A549 (cell line): ENCODE data around the gene ARF4. TPM values are rescaled to one million over a fixed set of nuclear protein-coding genes. Genes with fewer than 3 reads are reported as not detected.

Source experiments
- ATAC-seq, 2 experiments: fragments of 200-7000 bp in 1 of 2; fragments of >200 bp in 1 of 2; cut with Nextera tagmentation in 1 of 2; cut with Tn5 transposase in 1 of 2; 3 replicates each; pipeline versions ENCODE4 v1.8.0 to v1.9.1; 2018 to 2020; ENCODE audit warnings: mild to moderate bottlenecking in 1 of 2, moderate library complexity in 1 of 2
- CTCF ChIA-PET: fragments of 300-600 bp; sonication (Branson Sonifier 250); formaldehyde crosslinking; extraction: SDS; loops from one replicate; lab custom pipeline; 2021; ENCODE audit warnings: antibody characterized with exemption, inconsistent platforms; lab: Yijun Ruan, JAX
- POLR2A ChIA-PET: fragments of 350-600 bp; formaldehyde crosslinking; extraction: SDS; loops from one replicate; lab custom pipeline; 2021; ENCODE audit warnings: antibody characterized with exemption, inconsistent platforms; lab: Yijun Ruan, JAX
- DNase-seq, 2 experiments: peaks; one replicate each; pipeline versions ENCODE4 v3.0.0 to v3.0.0-alpha.2; 2011 to 2016; ENCODE audit warnings: low read depth in 1 of 2, low spot score in 1 of 2
- FAIRE-seq: peaks from 2 replicates; lab custom pipeline; 2011; peaks lifted over from hg19 to GRCh38; lab: Jason Lieb, UNC
- H3K27ac ChIP-seq, 2 experiments: fragments of >200 bp; sonication (Bioruptor Twin); formaldehyde crosslinking; 3 replicates each; pipeline ENCODE4 v1.5.1; 2016 to 2017
- H3K4me1 ChIP-seq: fragments of >200 bp; sonication (Bioruptor Twin); formaldehyde crosslinking; 3 replicates; pipeline ENCODE4 v1.6.1; 2016
- H3K4me2 ChIP-seq: fragments of >200 bp; sonication (Bioruptor Twin); formaldehyde crosslinking; 3 replicates; pipeline ENCODE4 v1.6.1; 2016
- H3K4me3 ChIP-seq: fragments of >200 bp; sonication (Bioruptor Twin); formaldehyde crosslinking; 3 replicates; pipeline ENCODE4 v1.5.1; 2016
- H3K9me3 ChIP-seq: fragments of >200 bp; sonication (Bioruptor Twin); formaldehyde crosslinking; 3 replicates; pipeline ENCODE4 v1.6.1; 2016
- CBX8 ChIP-seq: fragments of 200-600 bp; sonication (generic); IDR thresholded peaks from 2 replicates; pipeline ENCODE4 v1.6.1; 2016
- CHD4 ChIP-seq: fragments of 200-600 bp; sonication (generic); IDR thresholded peaks from 2 replicates; pipeline ENCODE4 v1.6.1; 2016; ENCODE audit warnings: antibody characterized with exemption, mild to moderate bottlenecking, borderline replicate concordance
- EP300 ChIP-seq, 2 experiments: fragments of >200 bp; sonication (Bioruptor Twin); formaldehyde crosslinking; IDR thresholded peaks; 2 replicates in 1 of 2; 3 replicates in 1 of 2; pipeline ENCODE4 v1.6.1; 2016 to 2017
- ESRRA ChIP-seq: fragments of 150-350 bp; IDR thresholded peaks from 2 replicates; pipeline ENCODE4 v1.6.1; 2014; ENCODE audit warnings: mild to moderate bottlenecking, low read length, borderline replicate concordance
- FOSL2 ChIP-seq, 2 experiments: fragments of 450-650 bp in 1 of 2; fragments of >200 bp in 1 of 2; sonication (Bioruptor Twin) in 1 of 2; formaldehyde crosslinking; IDR thresholded peaks; 2 replicates each; pipeline versions ENCODE4 v1.5.0 to v1.6.1; 2016 to 2020; ENCODE audit warnings: mild to moderate bottlenecking in 1 of 2, moderate library complexity in 1 of 2
- FOXS1 ChIP-seq: fragments of 250-450 bp; sonication (Bioruptor Pico); IDR thresholded peaks from 2 replicates; pipeline ENCODE4 v1.5.0; 2020; ENCODE audit warnings: mild to moderate bottlenecking, moderate library complexity
- HDAC2 ChIP-seq: fragments of 200-600 bp; sonication (generic); IDR thresholded peaks from 2 replicates; pipeline ENCODE4 v1.6.1; 2016
- HOXB13 ChIP-seq: fragments of 250-450 bp; sonication (Bioruptor Pico); IDR thresholded peaks from 2 replicates; pipeline ENCODE4 v1.5.0; 2020; ENCODE audit warnings: low read depth, mild to moderate bottlenecking, moderate library complexity
- HOXB5 ChIP-seq: fragments of 250-450 bp; sonication (Bioruptor Pico); IDR thresholded peaks from 2 replicates; pipeline ENCODE4 v1.5.0; 2020; ENCODE audit warnings: mild to moderate bottlenecking, moderate library complexity
- JUN ChIP-seq, 2 experiments: fragments of >200 bp; sonication (Bioruptor Twin); formaldehyde crosslinking; IDR thresholded peaks; 2 replicates in 1 of 2; 3 replicates in 1 of 2; pipeline ENCODE4 v1.6.1; 2016 to 2017
- NPAS2 ChIP-seq: fragments of 250-450 bp; sonication (Bioruptor Pico); IDR thresholded peaks from 2 replicates; pipeline ENCODE4 v1.8.0; 2022; ENCODE audit warnings: mild to moderate bottlenecking, moderate library complexity, borderline replicate concordance
- PHF8 ChIP-seq: fragments of 200-600 bp; sonication (generic); IDR thresholded peaks from 2 replicates; pipeline ENCODE4 v1.6.1; 2016; ENCODE audit warnings: low read depth, mild to moderate bottlenecking, antibody characterized with exemption, moderate library complexity, borderline replicate concordance
- POLR2A ChIP-seq: IDR thresholded peaks from 2 replicates; pipeline ENCODE4 v1.6.1; 2012; ENCODE audit warnings: mild to moderate bottlenecking, low read length
- POLR2AphosphoS2 ChIP-seq: conservative IDR thresholded peaks from 2 replicates; pipeline ENCODE4 v1.6.1; 2012; ENCODE audit warnings: low read length, improper control_type of control experiment, inconsistent platforms
- RAD21 ChIP-seq, 2 experiments: fragments of >200 bp in 1 of 2; sonication (Bioruptor Twin) in 1 of 2; formaldehyde crosslinking in 1 of 2; IDR thresholded peaks in 1 of 2; conservative IDR thresholded peaks in 1 of 2; 2 replicates in 1 of 2; 3 replicates in 1 of 2; pipeline ENCODE4 v1.6.1; 2012 to 2018; ENCODE audit warnings: inconsistent platforms in 1 of 2
- RFX5 ChIP-seq: fragments of 450-650 bp; IDR thresholded peaks from 2 replicates; pipeline ENCODE4 v1.7.1; 2014; ENCODE audit warnings: antibody characterized with exemption, mild to moderate bottlenecking, moderate library complexity
- TFCP2L1 ChIP-seq: fragments of 250-450 bp; sonication (Bioruptor Pico); IDR thresholded peaks from 2 replicates; pipeline ENCODE4 v1.5.0; 2021; ENCODE audit warnings: mild to moderate bottlenecking
- TP53 ChIP-seq: fragments of 250-450 bp; sonication (Bioruptor Pico); IDR thresholded peaks from 2 replicates; pipeline ENCODE4 v1.5.0; 2021; ENCODE audit warnings: mild to moderate bottlenecking, moderate library complexity
- WGBS: methylation state at CpG from one replicate; pipeline ENCODE4 v1.1.6; 2017; ENCODE audit errors: missing lambda C conversion rate; 5-methylcytosine and 5-hydroxymethylcytosine counted together
- polyA plus RNA-seq, 4 experiments: library from polyadenylated mRNA; depleted of rRNA in 3 of 4; stranded (reverse); fragments of >200 nt; fragmentation: RNase III in 1 of 4; extraction: RNeasy Plus Mini Kit Qiagen cat#74134 plus additional on column Dnase treatment in 1 of 4; gene quantifications; 2 replicates in 3 of 4; 3 replicates in 1 of 4; pipeline ENCODE4 v1.2.3, GENCODE V29; 2011 to 2017
- TF ChIP-seq, protein P1 (sequence below): fragments of 250-450 bp; sonication (Bioruptor Pico); IDR thresholded peaks from 2 replicates; pipeline ENCODE4 v1.5.0; 2021; ENCODE audit warnings: mild to moderate bottlenecking, moderate library complexity, borderline replicate concordance
- TF ChIP-seq, protein P2 (sequence below): fragments of >200 bp; sonication (Bioruptor Twin); formaldehyde crosslinking; IDR thresholded peaks from 3 replicates; pipeline ENCODE4 v1.6.1; 2016
- TF ChIP-seq, protein P3 (sequence below): IDR thresholded peaks from 2 replicates; pipeline ENCODE4 v1.6.1; 2012

The ARF4 gene
- polyA plus RNA-seq, 2 of the 4 experiments (the other 2 are of a cell fraction) = 129 to 262 TPM

DNA sequence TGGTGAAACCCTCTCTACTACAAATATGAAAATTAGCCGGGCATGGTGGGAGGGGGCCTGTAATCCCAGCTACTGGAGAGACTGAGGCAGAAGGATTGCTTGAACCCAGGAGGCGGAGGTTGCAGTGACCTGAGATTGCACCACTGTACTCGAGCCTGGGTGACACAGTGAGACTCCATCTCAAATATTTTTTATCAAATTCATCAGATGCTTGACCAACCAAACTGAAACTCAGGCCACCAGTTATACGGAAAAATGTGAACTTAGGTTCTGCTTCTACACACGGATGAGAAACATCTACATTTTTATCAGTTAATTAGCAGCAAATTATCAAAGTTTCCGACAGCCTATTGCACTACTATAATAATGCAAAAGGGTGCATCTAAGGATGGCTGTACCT, 4.8 kb downstream of the ARF4 start:
- ATAC-seq = no peak
- no peak for DNase-seq
- H3K27ac ChIP-seq = no peak overlapping the region
- H3K4me3 ChIP-seq = no peak overlapping the region
- no peak for TF ChIP-seq FOSL2 (IDR thresholded peaks at IDR 0.05)
- TF ChIP-seq FOSL2 (CRISPR knock-in tag; IDR thresholded peaks at IDR 0.05) = no peak
- no peak for TF ChIP-seq HOXB5 (CRISPR knock-in tag)
- TF ChIP-seq, protein P1, sequence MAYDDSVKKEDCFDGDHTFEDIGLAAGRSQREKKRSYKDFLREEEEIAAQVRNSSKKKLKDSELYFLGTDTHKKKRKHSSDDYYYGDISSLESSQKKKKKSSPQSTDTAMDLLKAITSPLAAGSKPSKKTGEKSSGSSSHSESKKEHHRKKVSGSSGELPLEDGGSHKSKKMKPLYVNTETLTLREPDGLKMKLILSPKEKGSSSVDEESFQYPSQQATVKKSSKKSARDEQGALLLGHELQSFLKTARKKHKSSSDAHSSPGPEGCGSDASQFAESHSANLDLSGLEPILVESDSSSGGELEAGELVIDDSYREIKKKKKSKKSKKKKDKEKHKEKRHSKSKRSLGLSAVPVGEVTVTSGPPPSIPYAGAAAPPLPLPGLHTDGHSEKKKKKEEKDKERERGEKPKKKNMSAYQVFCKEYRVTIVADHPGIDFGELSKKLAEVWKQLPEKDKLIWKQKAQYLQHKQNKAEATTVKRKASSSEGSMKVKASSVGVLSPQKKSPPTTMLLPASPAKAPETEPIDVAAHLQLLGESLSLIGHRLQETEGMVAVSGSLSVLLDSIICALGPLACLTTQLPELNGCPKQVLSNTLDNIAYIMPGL = no peak
- TF ChIP-seq HDAC2 = no peak
- no peak for TF ChIP-seq CHD4
- no peak for TF ChIP-seq ESRRA
- TF ChIP-seq EP300 (IDR thresholded peaks at IDR 0.05) = no peak
- TF ChIP-seq POLR2AphosphoS2 = no peak
- TF ChIP-seq TFCP2L1 (CRISPR knock-in tag) = no peak
- no peak overlapping the region for H3K4me2 ChIP-seq
- peaks cover 15% of the 10 kb centered on the region; the same call in 2 of the 3 replicates for H3K4me1 ChIP-seq
- FAIRE-seq = no peak
- no peaks in the 10 kb centered on the region for H3K9me3 ChIP-seq
- WGBS = 71% methylated on average over 6 of the region's 6 CpGs
- CTCF ChIA-PET = interaction anchor here (0.7 kb wide), 1 partner anchor 20 kb away, joined by 3 read pairs; no protein-coding TSS in a partner anchor
- POLR2A ChIA-PET = no interaction called here

DNA sequence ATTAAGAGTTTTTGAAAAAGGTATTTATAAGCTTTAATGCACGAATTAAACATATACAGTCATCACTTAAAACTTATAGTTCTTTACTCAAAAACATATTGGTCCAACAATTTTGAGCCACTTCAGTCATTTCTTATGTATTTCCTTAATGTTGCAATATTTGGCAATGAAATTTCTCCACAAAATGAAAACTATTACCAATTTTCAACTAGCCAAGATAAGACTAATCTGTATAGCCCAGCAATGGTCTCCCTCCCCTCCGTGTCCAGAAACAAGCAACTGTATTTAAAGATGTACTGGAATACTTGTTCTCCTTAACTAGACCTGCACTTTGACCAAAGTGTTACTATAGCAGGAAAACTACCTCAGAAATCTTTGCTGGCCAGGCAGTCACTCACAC, 9.2 kb downstream of the ARF4 start:
- no peak overlapping the region for H3K4me3 ChIP-seq
- H3K9me3 ChIP-seq = no peaks in the 10 kb centered on the region
- no peak for ATAC-seq
- no peak overlapping the region for H3K27ac ChIP-seq
- no peak for DNase-seq
- ChIA-PET POLR2A (no interaction called here), CTCF (no interaction called here)
- peaks cover 2% of the 10 kb centered on the region; the same call in 1 of the 3 replicates for H3K4me1 ChIP-seq
- H3K4me2 ChIP-seq = no peak overlapping the region
- WGBS = 93% methylated on average over 2 of the region's 2 CpGs
- FAIRE-seq = no peak
- TF ChIP-seq RFX5 = no peak
- TF ChIP-seq, protein P2, sequence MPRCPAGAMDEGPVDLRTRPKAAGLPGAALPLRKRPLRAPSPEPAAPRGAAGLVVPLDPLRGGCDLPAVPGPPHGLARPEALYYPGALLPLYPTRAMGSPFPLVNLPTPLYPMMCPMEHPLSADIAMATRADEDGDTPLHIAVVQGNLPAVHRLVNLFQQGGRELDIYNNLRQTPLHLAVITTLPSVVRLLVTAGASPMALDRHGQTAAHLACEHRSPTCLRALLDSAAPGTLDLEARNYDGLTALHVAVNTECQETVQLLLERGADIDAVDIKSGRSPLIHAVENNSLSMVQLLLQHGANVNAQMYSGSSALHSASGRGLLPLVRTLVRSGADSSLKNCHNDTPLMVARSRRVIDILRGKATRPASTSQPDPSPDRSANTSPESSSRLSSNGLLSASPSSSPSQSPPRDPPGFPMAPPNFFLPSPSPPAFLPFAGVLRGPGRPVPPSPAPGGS = no peak
- TF ChIP-seq TP53 (CRISPR knock-in tag) = no peak
- no peak for TF ChIP-seq CBX8

DNA sequence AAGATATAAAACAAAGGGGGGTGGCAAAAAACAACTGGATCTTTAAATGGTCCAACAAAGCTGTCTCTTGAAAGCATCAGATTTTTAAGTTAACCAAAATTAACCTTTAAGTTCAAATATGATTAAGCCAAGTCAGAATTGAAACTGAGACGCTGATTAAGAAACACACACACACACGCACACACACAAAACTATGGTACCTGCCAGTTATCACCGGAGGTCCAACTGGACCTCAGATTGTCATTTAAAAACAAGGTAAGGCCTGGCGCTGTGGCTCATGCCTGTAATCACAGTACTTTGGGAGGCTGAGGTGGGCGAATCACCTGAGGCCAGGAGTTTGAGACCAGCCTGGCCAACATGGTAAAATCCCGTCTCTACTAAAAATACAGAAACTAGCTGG, 10.4 kb downstream of the ARF4 start:
- POLR2A ChIA-PET = no interaction called here
- Histone ChIP-seq H3K4me2 (no peak overlapping the region), H3K27ac (no peak overlapping the region), H3K4me1 (peaks cover 4% of the 10 kb centered on the region; the same call in 1 of the 3 replicates), H3K9me3 (no peaks in the 10 kb centered on the region), H3K4me3 (no peak overlapping the region)
- 79% methylated on average over 6 of the region's 6 CpGs for WGBS
- ATAC-seq (no peak), FAIRE-seq (no peak), DNase-seq (no peak)
- no peak for TF ChIP-seq HDAC2
- TF ChIP-seq POLR2A = no peak
- TF ChIP-seq HOXB5 (CRISPR knock-in tag) = no peak
- TF ChIP-seq PHF8 = no peak
- TF ChIP-seq, protein P3, sequence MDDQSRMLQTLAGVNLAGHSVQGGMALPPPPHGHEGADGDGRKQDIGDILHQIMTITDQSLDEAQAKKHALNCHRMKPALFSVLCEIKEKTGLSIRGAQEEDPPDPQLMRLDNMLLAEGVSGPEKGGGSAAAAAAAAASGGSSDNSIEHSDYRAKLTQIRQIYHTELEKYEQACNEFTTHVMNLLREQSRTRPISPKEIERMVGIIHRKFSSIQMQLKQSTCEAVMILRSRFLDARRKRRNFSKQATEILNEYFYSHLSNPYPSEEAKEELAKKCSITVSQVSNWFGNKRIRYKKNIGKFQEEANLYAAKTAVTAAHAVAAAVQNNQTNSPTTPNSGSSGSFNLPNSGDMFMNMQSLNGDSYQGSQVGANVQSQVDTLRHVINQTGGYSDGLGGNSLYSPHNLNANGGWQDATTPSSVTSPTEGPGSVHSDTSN = no peak
- no peak for TF ChIP-seq JUN (IDR thresholded peaks at IDR 0.05)
- TF ChIP-seq NPAS2 (CRISPR knock-in tag) = no peak
- no peak for TF ChIP-seq HOXB13 (CRISPR knock-in tag)
- no peak for TF ChIP-seq TFCP2L1 (CRISPR knock-in tag)
- no peak for TF ChIP-seq RAD21 (conservative IDR thresholded peaks at IDR 0.05 in 1 of 2, IDR thresholded peaks at IDR 0.05 in 1 of 2)
- TF ChIP-seq FOXS1 (CRISPR knock-in tag) = no peak
- TF ChIP-seq, all 56 proteins: peak for 0
- CTCF ChIA-PET = interaction anchor here (1.0 kb wide), 1 partner anchor 407 kb away, joined by 3 read pairs; no protein-coding TSS in a partner anchor
